ENCODE results near the gene BAZ1A.
A peak's percentile ranks its signal among the peaks of the same experiment; 100 is the strongest.

GRCh38 chr14:34867199-34867598 lies 8.0 kb downstream of the BAZ1A start:
- TF ChIP-seq POLR2AphosphoS5 (IDR thresholded peaks at IDR 0.05; ENCODE audit: low read depth, low read length), result no peak
- TF ChIP-seq POLR2A (IDR thresholded peaks at IDR 0.05; ENCODE audit: low read depth, low read length), result 0 out of 2 replicates have a peak, but pooled peaks have one; percentile 13

Measured in GM12892 (cell line).